H1 (cell line): ENCODE measurements around the gene SLC22A23. TPM values are rescaled to one million over a fixed set of nuclear protein-coding genes. Genes with fewer than 3 reads are reported as not detected.

Experiments
- CTCF ChIA-PET: fragments of 300-600 bp; sonication (Branson Sonifier 250); formaldehyde crosslinking; loops from one replicate; lab custom pipeline; 2021; ENCODE audit not compliant: partially characterized antibody; lab: Charles Lee
- POLR2A ChIA-PET: fragments of 300-600 bp; sonication (Branson Sonifier 250); formaldehyde crosslinking; loops from one replicate; lab custom pipeline; 2021; ENCODE audit warnings: inconsistent platforms; ENCODE audit not compliant: partially characterized antibody; lab: Charles Lee
- DNase-seq, 2 experiments: peaks; one replicate each; pipeline versions ENCODE4 v3.0.0 to v3.0.0-alpha.2; 2010 to 2022; ENCODE audit warnings: low spot score in 2 of 2, low read depth in 1 of 2, mixed read lengths in 1 of 2
- FAIRE-seq: peaks from 2 replicates; lab custom pipeline; 2011; peaks lifted over from hg19 to GRCh38; lab: Jason Lieb, UNC
- H2AFZ ChIP-seq: 2 replicates; pipeline ENCODE4 v1.8.1; 2012; ENCODE audit warnings: low read length, inconsistent platforms
- H2AK5ac ChIP-seq: 2 replicates; pipeline ENCODE4 v1.6.1; 2013; ENCODE audit warnings: low read depth, low read length
- H2BK120ac ChIP-seq: replicated peaks from 2 replicates; pipeline ENCODE3; 2013; ENCODE audit warnings: low read depth, low read length, inconsistent platforms
- H2BK12ac ChIP-seq: 2 replicates; pipeline ENCODE4 v1.6.1; 2013; ENCODE audit warnings: low read depth, low read length
- H2BK15ac ChIP-seq: 2 replicates; pipeline ENCODE4 v1.6.1; 2013; ENCODE audit warnings: low read length
- H2BK20ac ChIP-seq: 2 replicates; pipeline ENCODE4 v1.6.1; 2013; ENCODE audit warnings: low read length
- H2BK5ac ChIP-seq: 2 replicates; pipeline ENCODE4 v1.6.1; 2013; ENCODE audit warnings: low read depth, low read length
- H3K14ac ChIP-seq: 2 replicates; pipeline ENCODE4 v1.6.1; 2013; ENCODE audit warnings: inconsistent platforms; ENCODE audit not compliant: insufficient read length
- H3K18ac ChIP-seq: 2 replicates; pipeline ENCODE4 v1.6.1; 2013; ENCODE audit warnings: low read length; ENCODE audit errors: extremely low read depth
- H3K23ac ChIP-seq: 2 replicates; pipeline ENCODE4 v1.6.1; 2013; ENCODE audit warnings: inconsistent platforms; ENCODE audit not compliant: insufficient read length
- H3K23me2 ChIP-seq: 2 replicates; pipeline ENCODE4 v1.6.1; 2013; ENCODE audit warnings: low read depth, low read length
- H3K27ac ChIP-seq: 2 replicates; pipeline ENCODE4 v1.6.1; 2011; ENCODE audit warnings: low read depth, low read length, inconsistent platforms
- H3K27me3 ChIP-seq, 4 experiments: replicated peaks in 1 of 4; 1 replicate in 1 of 4; 2 replicates in 3 of 4; pipeline versions ENCODE4 v1.6.1 to v1.8.1; 2011 to 2013; ENCODE audit warnings: low read length in 3 of 4, mild to moderate bottlenecking in 3 of 4, inconsistent platforms in 2 of 4, mixed read lengths in 2 of 4, moderate library complexity in 1 of 4; ENCODE audit not compliant: control insufficient read depth in 3 of 4, insufficient read depth in 3 of 4; ENCODE audit errors: extremely low read depth in 1 of 4
- H3K36me3 ChIP-seq, 4 experiments: 2 replicates each; pipeline versions ENCODE4 v1.6.1 to v1.8.1; 2011 to 2013; ENCODE audit warnings: mild to moderate bottlenecking in 4 of 4, low read length in 3 of 4, moderate library complexity in 2 of 4, control low read depth in 1 of 4, inconsistent platforms in 1 of 4; ENCODE audit not compliant: insufficient read depth in 4 of 4, control insufficient read depth in 2 of 4
- H3K4ac ChIP-seq: replicated peaks from 2 replicates; pipeline ENCODE3; 2013; ENCODE audit warnings: low read length, low read depth, mixed read lengths, inconsistent platforms; ENCODE audit not compliant: insufficient read length
- H3K4me1 ChIP-seq, 4 experiments: replicated peaks in 1 of 4; 1 replicate in 1 of 4; 2 replicates in 3 of 4; pipeline versions ENCODE4 v1.6.1 to v1.8.1; 2011 to 2013; ENCODE audit warnings: low read length in 3 of 4, inconsistent platforms in 2 of 4, mixed read lengths in 1 of 4; ENCODE audit not compliant: insufficient read depth in 4 of 4, control insufficient read depth in 3 of 4
- H3K4me2 ChIP-seq, 2 experiments: 2 replicates each; pipeline versions ENCODE4 v1.6.1 to v1.8.1; 2011 to 2013; ENCODE audit warnings: low read depth in 2 of 2, low read length in 2 of 2, control low read depth in 1 of 2, inconsistent platforms in 1 of 2, mild to moderate bottlenecking in 1 of 2; ENCODE audit not compliant: insufficient read depth in 1 of 2
- H3K4me3 ChIP-seq, 4 experiments: fragments of 200-600, 300-600 bp in 1 of 4; sonication (generic), shearing (Covaris generic), sonication (Bioruptor Twin) in 1 of 4; 2 replicates each; pipeline versions ENCODE4 v1.5.1 to v1.8.1; 2011 to 2016; ENCODE audit warnings: low read length in 4 of 4, low read depth in 3 of 4, control low read depth in 2 of 4, inconsistent platforms in 2 of 4, mild to moderate bottlenecking in 2 of 4, mixed read lengths in 1 of 4, moderate library complexity in 1 of 4; ENCODE audit not compliant: insufficient read depth in 2 of 4; ENCODE audit errors: extremely low read depth in 1 of 4
- H3K56ac ChIP-seq: replicated peaks from 2 replicates; pipeline ENCODE3; 2013; ENCODE audit warnings: low read depth, mild to moderate bottlenecking, mixed read lengths, low read length, inconsistent platforms; ENCODE audit not compliant: insufficient read length
- H3K79me1 ChIP-seq: 2 replicates; pipeline ENCODE4 v1.6.1; 2013; ENCODE audit warnings: low read depth, low read length, control low read depth
- H3K79me2 ChIP-seq, 2 experiments: 2 replicates each; pipeline versions ENCODE4 v1.6.1 to v1.8.1; 2012 to 2013; ENCODE audit warnings: low read length in 2 of 2, mild to moderate bottlenecking in 2 of 2, inconsistent platforms in 1 of 2; ENCODE audit not compliant: insufficient read depth in 2 of 2, control insufficient read depth in 1 of 2
- H3K9ac ChIP-seq, 4 experiments: replicated peaks in 1 of 4; 1 replicate in 1 of 4; 2 replicates in 3 of 4; pipeline versions ENCODE4 v1.6.1 to v1.8.1; 2011 to 2013; ENCODE audit warnings: low read depth in 3 of 4, low read length in 3 of 4, control low read depth in 2 of 4, mild to moderate bottlenecking in 2 of 4, moderate library complexity in 2 of 4, inconsistent platforms in 1 of 4; ENCODE audit errors: extremely low read depth in 1 of 4
- H3K9me3 ChIP-seq, 2 experiments: 2 replicates each; pipeline versions ENCODE4 v1.6.1 to v1.8.1; 2012 to 2013; ENCODE audit warnings: mild to moderate bottlenecking in 2 of 2, moderate library complexity in 2 of 2, control low read depth in 1 of 2, inconsistent platforms in 1 of 2, low read depth in 1 of 2, low read length in 1 of 2, mixed read lengths in 1 of 2; ENCODE audit not compliant: insufficient read depth in 2 of 2
- H4K20me1 ChIP-seq, 2 experiments: replicated peaks in 1 of 2; 2 replicates each; pipeline versions ENCODE3 to v1.8.1; 2011 to 2013; ENCODE audit warnings: inconsistent platforms in 2 of 2, low read length in 2 of 2, mild to moderate bottlenecking in 1 of 2; ENCODE audit not compliant: insufficient read depth in 2 of 2, control insufficient read depth in 1 of 2
- H4K5ac ChIP-seq: 2 replicates; pipeline ENCODE4 v1.6.1; 2013; ENCODE audit warnings: low read length, low read depth, mixed read lengths, inconsistent platforms; ENCODE audit not compliant: insufficient read length
- H4K8ac ChIP-seq: 2 replicates; pipeline ENCODE4 v1.8.0; 2013; ENCODE audit warnings: mild to moderate bottlenecking, moderate library complexity, low read length, inconsistent platforms; ENCODE audit not compliant: insufficient read depth; ENCODE audit errors: extremely low read depth
- H4K91ac ChIP-seq: replicated peaks from 2 replicates; pipeline ENCODE3; 2013; ENCODE audit warnings: low read length, mixed read lengths, inconsistent platforms; ENCODE audit not compliant: insufficient read length
- CHD1 ChIP-seq: IDR thresholded peaks from 2 replicates; pipeline ENCODE4 v1.6.1; 2012; ENCODE audit warnings: low read depth, low read length, improper control_type of control experiment
- CTBP2 ChIP-seq: IDR thresholded peaks from 2 replicates; pipeline ENCODE4 v1.7.0; 2011; ENCODE audit warnings: borderline replicate concordance, mild to moderate bottlenecking, moderate library complexity, mixed read lengths, low read length; ENCODE audit not compliant: insufficient read depth, insufficient read length
- KDM1A ChIP-seq: fragments of 200-600, 300-600 bp; sonication (generic); IDR thresholded peaks from 2 replicates; pipeline ENCODE4 v1.7.1; 2016; ENCODE audit warnings: mild to moderate bottlenecking, low read length, borderline replicate concordance
- KDM5A ChIP-seq: fragments of 200-600 bp; IDR thresholded peaks from 2 replicates; pipeline ENCODE4 v1.7.1; 2012; ENCODE audit warnings: mild to moderate bottlenecking, low read length, inconsistent platforms, mixed read lengths
- PHF8 ChIP-seq: fragments of 200-600 bp; sonication (generic); conservative IDR thresholded peaks from 2 replicates; pipeline ENCODE4 v1.7.1; 2012; ENCODE audit warnings: low read depth, mild to moderate bottlenecking, inconsistent platforms, low read length, moderate library complexity
- RBBP5 ChIP-seq: IDR thresholded peaks from 2 replicates; pipeline ENCODE4 v1.7.1; 2012; ENCODE audit warnings: low read depth, mild to moderate bottlenecking, inconsistent platforms, low read length, moderate library complexity, borderline replicate concordance
- TAF1 ChIP-seq: IDR thresholded peaks from 2 replicates; pipeline ENCODE4 v1.6.1; 2011; ENCODE audit warnings: mild to moderate bottlenecking, low read depth, low read length
- TAF7 ChIP-seq: optimal IDR thresholded peaks from 2 replicates; pipeline ENCODE3; 2011; ENCODE audit warnings: low read depth, mild to moderate bottlenecking, inconsistent platforms, low read length, moderate library complexity, borderline replicate concordance
- TCF12 ChIP-seq: IDR thresholded peaks from 2 replicates; pipeline ENCODE4 v1.6.1; 2011; ENCODE audit warnings: low read depth, mild to moderate bottlenecking, low read length
- YY1 ChIP-seq: IDR thresholded peaks from 2 replicates; pipeline ENCODE4 v1.6.1; 2011; ENCODE audit warnings: low read depth, mild to moderate bottlenecking, low read length
- WGBS, 2 experiments: shearing (Covaris generic) in 1 of 2; methylation state at CpG; one replicate each; pipeline versions ENCODE4 v1.1.6 to v1.1.7; 2013 to 2015; ENCODE audit warnings: low lambda C conversion rate in 2 of 2, mixed read lengths in 2 of 2, inconsistent platforms in 1 of 2, low coverage in 1 of 2, missing lambda C conversion rate in 1 of 2; ENCODE audit not compliant: insufficient replicate concordance in 2 of 2, insufficient coverage in 1 of 2, insufficient read length in 1 of 2; ENCODE audit errors: extremely low coverage in 1 of 2, missing lambda C conversion rate in 1 of 2; 5-methylcytosine and 5-hydroxymethylcytosine counted together
- polyA plus RNA-seq, 7 experiments: library from polyadenylated mRNA; depleted of rRNA in 3 of 7; stranded (reverse) in 5 of 7; unstranded in 2 of 7; fragments of >200 nt in 5 of 7; fragments of 200-250 nt in 2 of 7; gene quantifications; 1 replicate in 5 of 7; 2 replicates in 1 of 7; 4 replicates in 1 of 7; pipeline versions ENCODE4 v1.2.1 to v1.2.3, GENCODE V29; 2011 to 2013; ENCODE audit warnings: missing spikeins in 2 of 7, mixed read lengths in 2 of 7
- total RNA-seq: library from RNA; stranded (reverse); fragmentation: NEBNext Ultra II Directional; extraction: Animal tissue kit (Norgen Biotek cat#: 25700); gene quantifications from 2 replicates; pipeline ENCODE4 v1.2.1, GENCODE V29; 2021

Gene SLC22A23
- total and polyA plus RNA-seq, 2 of the 8 experiments (the other 6 are each of a cell fraction or from before 2014, with no cell fraction given) = 9.9 to 38.4 TPM

- Histone ChIP-seq H4K8ac (no peak overlapping the region), H3K79me2 (peaks cover 0 to 2% of the 10 kb centered on the region in 2 experiments; a peak in 1 of 4 replicates), H3K9me3 (no peaks in the 10 kb centered on the region), H3K36me3 (no peaks in the 10 kb centered on the region), H2BK20ac (no peak overlapping the region), H3K4me1 (peaks cover 0 to 5% (median 2%) of the 10 kb centered on the region in 4 experiments; a peak in 3 of 7 replicates), H4K20me1 (no peaks in the 10 kb centered on the region), H3K27ac (no peak overlapping the region), H3K79me1 (peaks cover 8% of the 10 kb centered on the region; the same call in 1 of the 2 replicates), H2AK5ac (no peak overlapping the region), H3K4ac (no peak overlapping the region), H3K23ac (no peak overlapping the region), H2BK15ac (no peak overlapping the region), H2BK120ac (no peak overlapping the region), H3K27me3 (no peaks in the 10 kb centered on the region), H3K4me3 (no peak overlapping the region), H3K14ac (no peak overlapping the region), H4K91ac (no peak overlapping the region), H2AFZ (no peak overlapping the region), H3K18ac (no peak overlapping the region), H2BK5ac (no peak overlapping the region), H3K23me2 (no peaks in the 10 kb centered on the region), H3K56ac (no peak overlapping the region), H2BK12ac (no peak overlapping the region), H4K5ac (no peak overlapping the region), H3K4me2 (no peak overlapping the region), H3K9ac (no peak overlapping the region)
- 85% methylated on average over 7 of the region's 7 CpGs; no CpG with 5 or more reads in 1 of the 2 experiments for WGBS, 2 experiments
- no peak for FAIRE-seq
- no peak for DNase-seq
- ChIA-PET POLR2A (no interaction called here), CTCF (interaction anchor here (0.9 to 2.3 kb wide), 6 partner anchors 16 to 316 kb away, joined by 3 to 7 read pairs (median 4); no protein-coding TSS in a partner anchor)
- TF ChIP-seq TAF1 (no peak), CHD1 (no peak), CTBP2 (no peak), PHF8 (no peak), YY1 (no peak), TCF12 (no peak), KDM1A (no peak), KDM5A (no peak), RBBP5 (no peak), TAF7 (no peak)
These were observed 142.7 kb downstream of the SLC22A23 start for GRCh38 chr6:3314176-3314575.
